ENCODE results near the gene PAQR8.

PAQR8 gene, protein sequence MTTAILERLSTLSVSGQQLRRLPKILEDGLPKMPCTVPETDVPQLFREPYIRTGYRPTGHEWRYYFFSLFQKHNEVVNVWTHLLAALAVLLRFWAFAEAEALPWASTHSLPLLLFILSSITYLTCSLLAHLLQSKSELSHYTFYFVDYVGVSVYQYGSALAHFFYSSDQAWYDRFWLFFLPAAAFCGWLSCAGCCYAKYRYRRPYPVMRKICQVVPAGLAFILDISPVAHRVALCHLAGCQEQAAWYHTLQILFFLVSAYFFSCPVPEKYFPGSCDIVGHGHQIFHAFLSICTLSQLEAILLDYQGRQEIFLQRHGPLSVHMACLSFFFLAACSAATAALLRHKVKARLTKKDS

DNA sequence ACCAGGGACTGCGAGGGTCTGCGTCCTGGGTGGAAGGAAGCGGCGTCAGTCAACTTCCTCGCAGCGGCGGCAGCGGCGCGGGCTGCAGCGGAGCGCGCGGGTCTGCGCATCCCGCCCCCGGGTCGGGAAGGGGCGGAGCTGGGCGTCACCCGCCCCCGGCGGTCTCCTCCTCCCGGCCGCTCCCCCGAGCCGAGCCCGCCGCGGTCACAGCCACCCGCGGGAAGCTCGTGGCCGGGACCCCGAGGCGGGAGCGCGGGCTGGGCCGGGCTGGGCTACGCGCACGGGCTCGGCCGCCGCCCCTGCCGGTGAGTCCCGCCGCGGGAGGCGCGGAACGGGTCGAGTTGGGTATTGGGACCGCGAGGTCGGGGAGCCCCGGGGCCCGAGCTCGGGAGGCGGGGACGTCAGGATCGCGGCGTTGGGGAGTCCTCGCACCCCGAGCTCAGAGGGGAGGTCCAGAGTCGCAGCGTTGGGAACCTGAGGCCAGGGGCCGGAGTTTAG is at the start of gene PAQR8:
TSS of gene PAQR8 (plus strand) at position 207 of the 498 bp plus-strand sequence. CDS start 41,063 bp downstream, outside the sequence.
- Histone ChIP-seq H3K9ac (ENCODE audit: low read depth, low read length) (peak within 1 kb of the TSS; percentile 93), H3K4me1 (ENCODE audit: insufficient read depth, low read length) (peaks cover 7% of the 10 kb centered on the region), H3K36me3 (ENCODE audit: insufficient read depth, low read length) (no peaks in the 10 kb centered on the region), H3K9me3 (ENCODE audit: control insufficient read depth, insufficient read depth, low read length) (no peaks in the 10 kb centered on the region)

DNA sequence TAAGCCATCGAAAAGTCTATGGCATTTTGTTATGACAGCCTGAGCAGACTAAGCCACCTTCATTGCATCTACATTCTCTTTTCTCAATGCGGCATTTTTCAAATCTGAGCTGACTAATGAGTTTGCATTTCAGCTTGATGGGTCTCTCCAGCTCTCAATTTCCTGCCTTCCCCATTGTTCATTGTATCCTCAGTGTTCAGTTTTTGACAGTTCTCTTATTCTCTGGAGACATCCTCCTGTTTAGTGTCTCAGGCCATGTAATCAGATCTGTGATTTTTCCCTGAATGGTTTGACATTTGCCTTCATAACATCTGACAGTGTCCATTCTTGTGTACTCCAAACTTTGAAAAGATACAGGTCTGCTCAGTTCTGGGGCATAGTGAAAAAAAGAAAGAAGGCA is 49.5 kb upstream of the PAQR8 start:
- H3K4me1 ChIP-seq (ENCODE audit: insufficient read depth, low read length) = peaks cover 5% of the 10 kb centered on the region; the same call in 1 of the 2 replicates
- H3K36me3 ChIP-seq (ENCODE audit: insufficient read depth, low read length) = no peaks in the 10 kb centered on the region
- no peaks in the 10 kb centered on the region for H3K9me3 ChIP-seq (ENCODE audit: control insufficient read depth, insufficient read depth, low read length)
- no peak overlapping the region for H3K9ac ChIP-seq (ENCODE audit: low read depth, low read length)

DNA sequence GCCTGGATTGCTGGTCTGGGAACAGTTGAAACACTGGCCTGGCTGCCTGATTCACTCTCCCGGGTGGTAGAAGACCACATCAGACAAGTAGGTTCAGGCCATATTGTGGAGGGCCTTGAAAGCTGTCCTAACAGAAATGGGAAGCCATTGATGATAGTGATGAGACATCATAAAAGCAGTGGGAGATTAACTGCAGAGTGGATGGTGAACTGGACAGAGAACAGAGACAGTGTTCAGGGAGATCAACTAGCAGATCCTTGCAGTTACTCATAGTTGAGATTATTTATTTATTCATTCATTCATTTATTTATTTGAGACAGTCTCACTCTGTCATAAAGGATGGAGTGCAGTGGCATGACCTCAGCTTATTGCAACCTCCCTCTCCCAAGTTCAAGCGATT is 47.2 kb upstream of the PAQR8 start:
- peaks cover 8% of the 10 kb centered on the region for H3K4me1 ChIP-seq (ENCODE audit: insufficient read depth, low read length)
- H3K9ac ChIP-seq (ENCODE audit: low read depth, low read length) = no peak overlapping the region
- H3K36me3 ChIP-seq (ENCODE audit: insufficient read depth, low read length) = no peaks in the 10 kb centered on the region
- H3K9me3 ChIP-seq (ENCODE audit: control insufficient read depth, insufficient read depth, low read length) = no peaks in the 10 kb centered on the region

DNA sequence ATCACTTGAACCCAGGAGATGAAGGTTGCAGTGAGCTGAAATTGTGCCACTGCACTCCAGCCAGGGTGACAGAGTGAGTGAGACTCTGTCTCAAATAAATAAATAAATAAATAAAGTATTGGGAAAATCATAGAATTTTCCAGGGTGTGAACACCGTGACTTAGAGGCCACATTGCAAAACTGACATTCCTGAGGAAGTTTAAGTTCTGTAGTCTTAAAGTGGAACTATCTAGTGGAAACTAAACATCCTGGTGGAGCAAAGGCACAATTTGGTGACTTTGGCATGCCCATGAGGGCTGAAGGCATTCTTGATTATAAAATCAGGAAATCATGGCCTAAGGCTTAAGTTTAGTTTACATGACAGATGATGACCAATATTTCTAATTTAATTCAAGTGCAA is 44.7 kb upstream of the PAQR8 start:
- H3K4me1 ChIP-seq (ENCODE audit: insufficient read depth, low read length) = peaks cover 8% of the 10 kb centered on the region
- H3K9ac ChIP-seq (ENCODE audit: low read depth, low read length) = no peak overlapping the region
- H3K9me3 ChIP-seq (ENCODE audit: control insufficient read depth, insufficient read depth, low read length) = no peaks in the 10 kb centered on the region
- no peaks in the 10 kb centered on the region for H3K36me3 ChIP-seq (ENCODE audit: insufficient read depth, low read length)

DNA sequence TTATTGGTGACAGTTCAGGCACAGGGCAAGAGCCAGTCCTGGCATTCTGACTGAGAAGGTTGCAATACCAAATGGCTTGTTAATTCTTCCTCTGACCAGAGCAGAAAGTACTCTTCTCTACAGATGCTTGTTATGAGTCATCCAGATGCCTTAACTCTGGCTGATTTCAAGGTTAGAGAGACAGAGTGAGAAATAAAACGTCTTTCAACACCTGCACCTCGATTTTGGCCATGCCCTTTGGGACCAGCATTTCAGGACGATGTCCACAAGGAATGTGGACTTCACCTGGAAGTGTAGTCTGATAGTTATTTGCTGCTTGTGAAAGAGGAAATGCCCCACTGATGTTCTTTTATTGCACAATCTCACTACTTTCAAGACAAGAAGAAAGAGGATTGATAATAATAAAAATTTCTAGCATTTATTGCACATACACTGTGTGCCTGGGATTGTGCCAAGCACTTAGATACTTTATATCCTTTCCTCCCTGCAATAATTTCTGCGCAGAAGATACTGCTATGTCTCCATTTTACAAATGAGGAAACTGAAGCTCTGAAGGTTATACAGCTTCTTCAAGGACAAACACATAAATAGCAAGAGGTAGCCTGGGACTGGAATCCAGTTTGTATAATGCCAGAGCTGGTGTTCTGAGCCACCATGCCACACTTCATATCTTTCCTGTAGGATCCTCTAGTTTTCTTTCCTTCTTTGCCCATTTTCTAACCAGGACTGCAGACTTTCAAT is 43.9 kb upstream of the PAQR8 start:
- Histone ChIP-seq H3K9me3 (ENCODE audit: control insufficient read depth, insufficient read depth, low read length) (no peaks in the 10 kb centered on the region), H3K9ac (ENCODE audit: low read depth, low read length) (no peak overlapping the region), H3K36me3 (ENCODE audit: insufficient read depth, low read length) (no peaks in the 10 kb centered on the region), H3K4me1 (ENCODE audit: insufficient read depth, low read length) (peaks cover 8% of the 10 kb centered on the region; the same call in 1 of the 2 replicates)

DNA sequence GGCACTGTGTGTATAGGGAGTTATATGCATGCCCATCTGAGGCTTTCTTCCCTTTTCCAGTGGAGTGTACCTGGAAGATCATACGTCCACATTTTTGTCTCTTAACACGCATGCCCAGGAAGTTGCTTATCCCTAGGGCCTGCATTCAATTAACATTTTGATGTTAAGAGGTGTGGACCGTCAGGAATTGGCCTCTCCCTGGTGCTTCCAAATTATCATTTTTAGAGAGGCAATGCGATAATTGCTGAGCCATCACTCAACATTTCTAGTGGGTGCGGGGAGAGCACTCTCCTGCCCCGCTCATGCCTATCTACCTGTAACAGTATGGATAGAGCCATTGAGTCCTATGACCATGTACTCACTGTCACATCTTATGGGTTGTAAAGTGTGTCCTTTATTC is 37.8 kb upstream of the PAQR8 start:
- H3K9me3 ChIP-seq (ENCODE audit: control insufficient read depth, insufficient read depth, low read length) = no peaks in the 10 kb centered on the region

DNA sequence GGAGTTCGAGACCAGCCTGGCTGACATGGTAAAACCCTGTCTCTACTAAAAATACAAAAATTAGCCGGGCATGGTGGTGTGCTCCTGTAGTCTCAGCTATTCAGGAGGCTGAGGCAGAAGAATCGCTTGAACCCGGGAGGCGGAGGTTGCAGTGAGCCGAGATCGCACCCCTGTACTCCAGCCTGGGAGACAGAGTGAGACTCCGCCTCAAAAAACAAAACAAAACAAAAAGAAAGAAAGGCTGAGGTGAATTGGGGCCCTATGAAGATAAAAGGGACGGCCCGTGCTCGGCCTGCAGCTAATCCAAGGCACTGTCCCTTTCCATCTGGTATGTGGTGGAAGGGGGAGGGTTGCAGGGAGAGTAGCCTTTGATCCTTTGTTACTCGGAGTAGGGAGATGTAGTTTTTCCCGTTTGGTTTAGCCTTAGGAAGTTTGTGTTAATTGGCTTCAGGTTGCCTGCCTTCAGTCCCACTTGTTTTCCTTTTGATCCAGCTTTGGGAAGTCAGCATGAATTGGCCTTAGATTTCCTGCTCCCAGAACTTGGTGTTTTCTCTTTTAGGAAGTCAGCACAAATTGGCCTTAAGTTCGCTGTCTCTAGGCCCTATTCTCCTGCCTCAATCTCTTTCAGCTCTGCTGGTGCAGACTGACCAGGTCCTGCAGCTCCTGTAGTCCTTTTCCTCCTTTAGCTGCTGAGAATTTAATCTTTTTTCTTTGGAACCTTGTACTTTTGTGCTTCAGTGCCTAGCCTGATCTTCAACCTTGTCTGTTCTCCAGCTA is 36.1 kb upstream of the PAQR8 start:
- peaks cover 11% of the 10 kb centered on the region for H3K4me1 ChIP-seq (ENCODE audit: insufficient read depth, low read length)
- H3K9me3 ChIP-seq (ENCODE audit: control insufficient read depth, insufficient read depth, low read length) = no peaks in the 10 kb centered on the region
- no peaks in the 10 kb centered on the region for H3K36me3 ChIP-seq (ENCODE audit: insufficient read depth, low read length)
- peak overlapping the region; percentile 12; the same call in 1 of the 2 replicates for H3K9ac ChIP-seq (ENCODE audit: low read depth, low read length)

More for the DNA sequence above, 37.8 kb upstream of the PAQR8 start:
- Histone ChIP-seq H3K36me3 (ENCODE audit: insufficient read depth, low read length) (no peaks in the 10 kb centered on the region), H3K4me1 (ENCODE audit: insufficient read depth, low read length) (peaks cover 7% of the 10 kb centered on the region), H3K9ac (ENCODE audit: low read depth, low read length) (no peak overlapping the region)

DNA sequence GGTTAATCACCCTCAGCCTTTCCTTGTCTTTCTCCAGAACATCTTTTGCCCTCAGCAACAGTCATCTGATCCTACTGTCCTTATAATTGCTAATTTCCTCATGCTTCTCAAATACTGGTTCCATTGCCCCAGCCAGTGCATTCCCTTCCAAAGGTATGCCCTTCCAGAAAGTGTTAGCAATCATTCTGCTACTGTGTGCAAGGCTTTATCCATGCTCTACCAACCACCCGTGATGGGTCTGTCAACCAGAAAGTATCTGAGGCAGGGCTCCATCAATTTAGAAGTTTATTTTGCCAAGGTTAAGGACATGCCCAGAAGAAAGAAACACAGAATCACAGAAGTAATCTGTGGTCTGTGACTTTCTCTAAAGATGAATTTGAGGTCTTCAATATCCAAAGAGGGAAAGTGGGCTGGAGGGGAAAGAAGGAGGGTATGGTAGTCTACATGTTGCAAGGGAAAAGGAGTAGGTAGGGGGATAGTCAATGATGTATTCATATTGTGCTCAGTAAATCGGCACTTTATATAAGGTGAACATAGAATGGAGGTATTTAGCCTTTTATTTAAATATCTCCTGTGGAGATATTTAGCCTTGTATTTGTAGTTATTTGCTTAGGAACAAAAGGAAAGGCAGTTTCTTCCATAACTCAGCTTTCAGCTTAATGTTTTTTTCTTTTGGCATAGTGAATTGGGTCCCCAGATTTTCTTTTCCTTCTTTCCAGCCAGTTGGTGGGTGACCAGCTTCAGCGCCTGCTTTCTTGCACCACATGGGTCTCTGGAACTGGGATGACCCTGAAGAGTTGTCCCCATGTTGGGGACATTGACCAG is 35.2 kb upstream of the PAQR8 start:
- peaks cover 11% of the 10 kb centered on the region for H3K4me1 ChIP-seq (ENCODE audit: insufficient read depth, low read length)
- H3K9ac ChIP-seq (ENCODE audit: low read depth, low read length) = no peak overlapping the region
- H3K9me3 ChIP-seq (ENCODE audit: control insufficient read depth, insufficient read depth, low read length) = no peaks in the 10 kb centered on the region
- no peaks in the 10 kb centered on the region for H3K36me3 ChIP-seq (ENCODE audit: insufficient read depth, low read length)

DNA sequence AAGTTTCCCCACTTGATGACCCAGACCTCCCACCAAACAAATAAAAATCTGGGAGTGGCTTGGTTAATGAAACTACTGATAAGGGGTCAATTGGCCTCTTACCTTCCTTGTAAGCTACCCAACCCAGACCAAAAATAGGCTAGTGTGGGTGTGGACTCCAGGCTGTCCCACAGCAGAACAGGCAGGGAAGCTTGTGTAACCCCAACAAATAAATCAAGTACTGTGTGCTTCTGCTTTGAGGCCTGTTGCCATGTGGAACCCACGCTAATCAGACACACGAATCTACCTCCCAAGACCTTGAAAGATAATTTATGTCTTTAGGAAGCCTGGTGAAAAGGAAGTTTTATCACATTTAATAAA is 33.7 kb upstream of the PAQR8 start:
- H3K9ac ChIP-seq (ENCODE audit: low read depth, low read length) = no peak overlapping the region
- H3K36me3 ChIP-seq (ENCODE audit: insufficient read depth, low read length) = no peaks in the 10 kb centered on the region
- H3K9me3 ChIP-seq (ENCODE audit: control insufficient read depth, insufficient read depth, low read length) = no peaks in the 10 kb centered on the region
- H3K4me1 ChIP-seq (ENCODE audit: insufficient read depth, low read length) = peaks cover 11% of the 10 kb centered on the region

DNA sequence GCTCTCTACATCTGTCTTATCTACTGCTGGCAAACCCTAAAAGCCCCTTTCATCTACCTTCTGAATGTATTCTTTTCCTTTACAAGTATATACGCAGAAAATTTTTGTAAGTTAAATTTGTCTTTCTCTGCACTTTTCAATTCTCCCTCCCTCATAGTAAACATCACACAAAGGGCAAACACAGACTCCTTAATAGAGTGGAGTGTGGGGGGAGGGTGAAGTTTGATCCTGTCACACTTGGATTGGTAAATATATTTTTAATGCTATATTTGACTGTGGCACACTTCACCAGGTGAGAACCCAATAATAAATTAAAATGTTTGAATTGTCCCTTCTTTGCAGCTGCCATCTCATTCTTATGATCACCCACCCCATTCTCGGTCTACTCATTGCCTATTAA is 33.2 kb upstream of the PAQR8 start:
- peaks cover 15% of the 10 kb centered on the region for H3K4me1 ChIP-seq (ENCODE audit: insufficient read depth, low read length)
- no peaks in the 10 kb centered on the region for H3K36me3 ChIP-seq (ENCODE audit: insufficient read depth, low read length)
- no peaks in the 10 kb centered on the region for H3K9me3 ChIP-seq (ENCODE audit: control insufficient read depth, insufficient read depth, low read length)
- no peak overlapping the region for H3K9ac ChIP-seq (ENCODE audit: low read depth, low read length)

DNA sequence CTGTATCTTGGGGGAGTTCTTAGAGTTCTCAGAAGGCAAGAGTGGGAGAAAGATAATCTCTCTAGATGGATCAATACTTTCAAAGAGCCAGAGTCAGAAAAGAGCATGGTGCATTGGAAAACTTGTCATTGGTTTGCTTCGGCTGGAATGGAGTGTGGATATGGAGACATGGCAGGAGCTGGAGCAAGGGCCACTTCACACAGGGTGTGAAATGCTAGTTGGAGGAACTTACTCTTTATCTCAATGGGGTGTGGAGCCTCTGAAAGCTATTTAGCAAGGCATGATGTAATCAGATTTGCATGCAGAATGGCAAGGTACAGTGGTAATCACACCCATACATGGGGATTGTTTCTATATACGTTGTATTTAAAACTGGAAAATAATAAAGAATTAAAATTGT is 31.5 kb upstream of the PAQR8 start:
- H3K4me1 ChIP-seq (ENCODE audit: insufficient read depth, low read length) = peaks cover 15% of the 10 kb centered on the region
- H3K9me3 ChIP-seq (ENCODE audit: control insufficient read depth, insufficient read depth, low read length) = no peaks in the 10 kb centered on the region
- H3K36me3 ChIP-seq (ENCODE audit: insufficient read depth, low read length) = no peaks in the 10 kb centered on the region
- H3K9ac ChIP-seq (ENCODE audit: low read depth, low read length) = no peak overlapping the region

DNA sequence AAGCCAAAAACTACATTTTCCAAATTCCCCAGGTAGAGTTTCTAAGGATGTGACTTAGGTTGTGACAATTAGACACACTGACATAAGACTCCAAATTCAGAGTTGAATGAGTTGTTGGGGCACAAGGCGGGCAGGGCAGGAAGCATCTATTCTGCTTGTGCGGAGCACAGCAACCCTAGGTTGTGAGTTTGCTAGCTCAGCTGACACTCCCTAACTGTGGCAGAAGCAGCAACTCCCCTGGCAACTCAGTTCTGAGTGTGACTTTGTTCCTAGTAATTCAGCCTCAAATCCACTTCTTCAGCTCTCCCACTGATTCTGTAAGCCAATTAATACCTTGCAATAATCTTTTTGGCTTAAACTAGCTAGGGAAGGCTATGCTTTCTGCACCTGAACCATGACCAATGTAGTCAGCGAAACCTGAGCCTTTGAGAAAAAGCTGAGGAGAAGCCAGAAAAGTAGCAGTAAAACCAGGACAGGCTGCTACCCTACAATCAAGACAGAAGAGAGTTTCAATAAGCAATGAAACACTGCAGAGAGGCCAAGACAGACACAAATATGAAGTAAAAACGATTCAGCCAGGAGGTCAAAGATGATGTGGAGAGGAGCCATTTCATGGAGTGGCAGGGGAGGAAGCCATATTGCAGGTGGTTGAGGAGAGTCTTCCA is 30.0 kb upstream of the PAQR8 start:
- Histone ChIP-seq H3K4me1 (ENCODE audit: insufficient read depth, low read length) (peaks cover 9% of the 10 kb centered on the region), H3K36me3 (ENCODE audit: insufficient read depth, low read length) (no peaks in the 10 kb centered on the region), H3K9me3 (ENCODE audit: control insufficient read depth, insufficient read depth, low read length) (no peaks in the 10 kb centered on the region), H3K9ac (ENCODE audit: low read depth, low read length) (no peak overlapping the region)

DNA sequence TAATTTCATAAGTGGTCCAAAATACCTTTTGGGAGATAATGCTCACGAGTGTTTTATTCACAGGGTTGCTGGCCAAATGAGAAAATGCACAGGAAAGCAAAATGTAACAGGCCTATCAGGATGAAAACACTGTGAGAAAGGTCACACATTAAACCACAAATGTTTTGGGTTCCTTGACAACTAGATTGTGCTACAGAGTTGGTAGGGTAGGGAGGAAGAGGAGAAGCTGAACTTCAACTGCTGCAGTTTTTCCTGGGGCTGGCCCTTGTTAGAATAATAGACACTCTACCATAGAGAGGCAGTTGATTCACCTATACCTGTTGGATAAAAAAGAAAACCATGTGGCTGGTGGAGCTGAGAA is 28.1 kb upstream of the PAQR8 start:
- Histone ChIP-seq H3K9ac (ENCODE audit: low read depth, low read length) (no peak overlapping the region), H3K4me1 (ENCODE audit: insufficient read depth, low read length) (peaks cover 9% of the 10 kb centered on the region), H3K36me3 (ENCODE audit: insufficient read depth, low read length) (no peaks in the 10 kb centered on the region), H3K9me3 (ENCODE audit: control insufficient read depth, insufficient read depth, low read length) (no peaks in the 10 kb centered on the region)
